G401.6 (cell line): ENCODE results near the gene NRBP1.

ENCODE experiments used
- FAIRE-seq: peaks from 2 replicates; lab custom pipeline; 2012; peaks lifted over from hg19 to GRCh38; lab: Jason Lieb, UNC

The NRBP1 gene

DNA sequence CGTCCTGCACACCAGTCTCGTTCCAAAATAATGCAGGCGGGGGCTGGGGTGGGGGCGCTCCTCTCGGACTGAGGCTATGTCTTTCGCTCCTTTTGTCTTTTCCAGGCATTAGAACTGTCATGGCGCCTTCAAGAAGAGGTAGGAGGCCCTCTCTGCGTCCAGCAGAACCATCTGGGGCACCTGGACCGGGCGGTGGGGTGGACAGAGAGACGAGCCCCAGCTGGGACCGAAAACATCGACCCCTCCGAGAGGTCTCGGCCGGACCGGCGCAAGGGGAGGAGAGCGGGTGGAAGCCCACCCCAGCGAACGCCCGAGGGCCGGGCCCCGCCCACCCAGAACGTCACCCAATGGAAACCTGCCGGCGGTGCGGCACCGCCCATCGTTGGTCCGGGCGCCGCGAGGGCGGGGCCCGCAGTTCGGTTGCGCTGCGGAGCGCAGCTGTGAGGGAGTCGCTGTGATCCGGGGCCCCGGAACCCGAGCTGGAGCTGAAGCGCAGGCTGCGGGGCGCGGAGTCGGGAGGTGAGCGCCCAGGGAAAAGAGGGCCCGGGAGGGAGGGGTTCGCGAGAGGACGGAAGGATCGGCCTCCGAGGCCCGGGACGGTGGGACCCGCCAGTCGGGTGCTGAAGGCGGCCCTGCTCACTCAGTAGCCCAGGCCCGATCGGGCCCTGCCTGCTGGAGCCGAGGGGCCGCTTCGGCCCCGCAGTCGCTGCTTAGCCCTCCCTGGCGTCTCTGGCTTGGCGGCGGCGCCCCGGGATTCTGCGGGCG lies at the start of gene NRBP1:
TSS of gene NRBP1 (plus strand) at position 419 of the 765 bp plus-strand sequence. CDS start 4,643 bp downstream, outside the sequence.
- no peak for FAIRE-seq

- no peak for FAIRE-seq
Observed at GRCh38 chr2:27378809-27379290, 49.6 kb upstream of the NRBP1 start.

GRCh38 chr2:27379383-27379835 lies 49.0 kb upstream of the NRBP1 start:
- FAIRE-seq = no peak

DNA sequence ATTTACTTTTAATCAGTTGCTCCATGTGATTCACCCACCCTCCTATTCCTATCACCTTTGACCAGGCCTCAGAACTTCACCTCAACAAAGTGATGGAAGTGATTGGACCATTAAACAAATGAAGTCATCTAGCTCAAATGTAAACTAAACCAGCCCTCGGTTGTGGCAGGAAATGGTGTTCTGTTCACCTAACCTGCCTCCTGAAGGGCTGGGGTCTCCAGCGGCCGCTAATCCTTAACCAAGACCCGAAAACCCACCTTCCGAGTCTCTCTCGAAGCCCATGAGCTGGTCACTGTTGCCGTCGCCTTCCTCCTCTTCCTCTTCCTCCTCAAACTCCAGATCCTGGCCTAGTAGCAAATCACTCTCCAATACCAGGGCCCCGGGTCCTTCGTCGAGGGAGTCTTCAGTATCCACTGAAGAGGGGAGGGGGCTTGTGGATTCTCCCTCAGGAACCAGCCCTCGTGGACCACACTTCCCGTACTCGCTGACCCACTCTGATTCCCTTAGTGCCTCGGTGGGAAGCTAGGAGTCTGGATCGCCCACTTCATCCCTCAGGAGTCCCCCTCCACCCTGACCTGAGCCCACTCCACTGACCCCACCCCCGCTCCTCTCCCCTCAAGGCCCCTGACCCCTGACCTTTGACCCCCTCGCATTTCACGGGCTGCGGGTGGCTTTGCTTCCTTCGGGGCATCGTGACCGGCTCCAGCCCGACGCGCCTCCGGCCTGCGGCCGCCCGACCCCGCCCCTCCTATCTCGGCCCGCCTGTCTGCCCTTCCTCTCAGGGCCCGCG lies 48.4 kb upstream of the NRBP1 start:
- FAIRE-seq = no peak

DNA sequence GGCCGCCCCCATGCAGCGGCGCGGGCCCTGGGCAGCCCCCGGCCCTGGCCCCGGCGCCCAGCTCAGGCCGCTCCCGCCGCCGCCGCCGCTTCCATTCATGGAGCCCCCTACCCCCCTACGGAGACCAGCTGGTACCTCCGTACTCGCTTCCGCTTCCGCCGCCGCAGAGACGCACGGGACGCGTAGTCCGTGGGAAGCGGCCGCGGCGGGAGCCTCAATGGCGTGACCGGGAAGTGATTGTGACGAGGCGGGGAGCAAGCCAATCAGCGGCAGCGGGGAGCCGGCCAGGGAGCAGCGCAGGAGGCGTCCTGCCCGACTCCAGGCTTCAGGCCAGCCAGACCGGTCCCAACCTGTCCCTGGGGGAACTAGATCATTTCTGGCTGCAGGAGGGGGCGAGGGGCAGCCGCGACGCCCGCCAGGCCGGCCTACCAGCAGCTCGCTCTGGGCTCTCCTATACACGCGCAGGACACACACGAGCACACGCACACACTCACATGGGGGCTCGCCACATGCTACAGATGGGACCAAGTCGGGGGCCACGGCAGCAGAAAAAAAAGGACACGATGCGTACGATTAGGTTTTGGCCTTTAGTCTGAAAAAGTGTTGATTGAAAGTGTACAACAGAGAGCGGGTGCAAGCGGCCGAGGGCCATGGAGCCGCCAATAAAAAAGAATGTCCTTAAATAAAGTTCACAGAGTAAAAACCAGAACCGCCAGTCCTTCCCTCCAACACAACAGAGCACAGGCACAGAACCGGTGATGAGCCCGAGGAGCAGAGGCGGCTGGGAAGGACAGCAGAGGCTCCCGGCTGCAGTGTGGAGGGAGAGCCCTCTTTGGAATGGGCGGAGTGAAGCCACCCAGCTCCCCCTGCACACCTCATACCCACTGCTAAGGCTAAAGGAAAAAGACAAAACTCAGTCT lies 47.5 kb upstream of the NRBP1 start, which contains the start of gene ZNF513:
TSS of gene ZNF513 (minus strand) at position 109 of the 920 bp plus-strand sequence. CDS start 208 bp downstream, outside the sequence.
- peak; percentile 93 for FAIRE-seq

GRCh38 chr2:27381577-27382181 lies 46.8 kb upstream of the NRBP1 start:
- FAIRE-seq = no peak

- no peak for FAIRE-seq
Observed at GRCh38 chr2:27390822-27391679, 37.4 kb upstream of the NRBP1 start.

DNA sequence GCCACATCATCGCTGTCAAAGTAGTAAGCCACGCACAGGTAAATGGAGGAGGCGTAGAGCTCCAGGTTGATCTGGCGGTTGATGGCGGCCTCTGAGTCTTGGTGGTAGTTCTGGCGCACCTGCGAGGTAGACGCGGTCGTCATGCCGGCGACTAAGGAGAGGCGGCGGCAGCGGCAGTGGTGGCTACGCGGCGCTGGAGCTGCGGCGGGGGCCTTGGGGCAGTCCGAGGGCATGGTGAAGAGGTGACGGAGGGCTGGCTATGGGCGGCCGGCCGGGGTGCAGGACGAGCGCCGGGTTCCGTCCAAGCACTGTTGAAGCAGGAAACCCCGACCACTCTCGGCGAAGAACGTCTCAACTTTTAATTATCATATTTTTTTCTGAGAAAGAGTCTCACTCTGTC lies 35.2 kb upstream of the NRBP1 start:
- FAIRE-seq = no peak

DNA sequence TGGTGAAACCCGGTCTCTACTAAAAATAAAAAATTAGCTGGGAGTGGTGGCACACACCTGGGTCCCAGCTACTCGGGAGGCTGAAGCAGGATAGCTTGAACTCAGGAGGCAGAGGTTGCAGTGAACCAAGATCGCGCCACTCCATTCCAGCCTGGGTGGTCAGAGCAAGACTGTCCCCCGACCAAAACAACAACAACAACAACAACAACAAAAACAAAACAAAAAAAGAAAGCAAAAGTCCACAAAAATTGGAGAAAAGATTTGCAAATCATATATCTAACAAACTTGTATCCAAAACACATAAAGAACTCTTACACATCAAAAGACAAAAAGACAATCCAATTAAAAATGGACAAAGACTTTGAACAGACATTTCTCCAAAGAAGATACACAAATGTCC lies 29.5 kb upstream of the NRBP1 start:
- no peak for FAIRE-seq

- FAIRE-seq = no peak
Observed at GRCh38 chr2:27400348-27401135, 27.9 kb upstream of the NRBP1 start.

- peak; percentile 91 for FAIRE-seq
Observed at GRCh38 chr2:27407798-27408491, 20.5 kb upstream of the NRBP1 start.

DNA sequence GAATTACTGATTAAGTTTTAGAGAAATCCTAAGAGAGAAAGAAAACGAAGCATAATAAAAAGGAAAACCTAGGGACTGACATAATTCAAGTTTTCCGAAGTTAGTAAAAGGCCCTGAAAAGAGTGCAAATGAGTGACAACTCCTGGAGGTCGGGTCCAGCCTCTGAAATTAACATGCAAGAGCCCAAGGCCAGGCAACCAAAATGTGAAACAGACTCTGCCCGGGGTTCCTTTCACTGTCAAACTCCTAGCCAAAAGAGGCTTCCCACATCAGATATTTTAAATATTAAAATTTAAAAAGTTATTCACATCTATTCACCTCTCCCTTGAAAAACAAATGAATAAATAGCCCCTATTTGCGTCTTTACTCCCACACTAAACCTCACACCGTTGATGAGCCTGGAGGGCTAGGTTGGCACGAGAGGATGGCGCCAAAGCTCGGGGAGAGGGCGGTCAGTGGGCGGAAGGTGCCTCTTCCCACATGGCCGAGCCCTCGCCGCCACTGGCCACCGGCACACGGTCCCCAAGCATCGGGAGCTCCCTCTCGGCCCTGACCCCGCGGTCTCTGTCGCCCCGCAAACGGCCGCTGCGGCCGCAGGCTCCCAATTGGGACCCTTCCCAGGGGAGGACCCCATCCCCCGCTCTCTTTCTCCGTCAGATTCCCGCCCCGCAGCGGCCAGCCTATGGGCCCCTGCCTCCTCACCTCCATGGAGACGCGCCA lies 19.7 kb upstream of the NRBP1 start:
- FAIRE-seq = no peak

GRCh38 chr2:27409321-27410073 lies 18.9 kb upstream of the NRBP1 start, which contains the start of gene PPM1G:
Gene PPM1G (minus strand): TSS chr2:27409591. CDS start chr2:27409422, 169 bp downstream.
- peak; percentile 50 for FAIRE-seq

DNA sequence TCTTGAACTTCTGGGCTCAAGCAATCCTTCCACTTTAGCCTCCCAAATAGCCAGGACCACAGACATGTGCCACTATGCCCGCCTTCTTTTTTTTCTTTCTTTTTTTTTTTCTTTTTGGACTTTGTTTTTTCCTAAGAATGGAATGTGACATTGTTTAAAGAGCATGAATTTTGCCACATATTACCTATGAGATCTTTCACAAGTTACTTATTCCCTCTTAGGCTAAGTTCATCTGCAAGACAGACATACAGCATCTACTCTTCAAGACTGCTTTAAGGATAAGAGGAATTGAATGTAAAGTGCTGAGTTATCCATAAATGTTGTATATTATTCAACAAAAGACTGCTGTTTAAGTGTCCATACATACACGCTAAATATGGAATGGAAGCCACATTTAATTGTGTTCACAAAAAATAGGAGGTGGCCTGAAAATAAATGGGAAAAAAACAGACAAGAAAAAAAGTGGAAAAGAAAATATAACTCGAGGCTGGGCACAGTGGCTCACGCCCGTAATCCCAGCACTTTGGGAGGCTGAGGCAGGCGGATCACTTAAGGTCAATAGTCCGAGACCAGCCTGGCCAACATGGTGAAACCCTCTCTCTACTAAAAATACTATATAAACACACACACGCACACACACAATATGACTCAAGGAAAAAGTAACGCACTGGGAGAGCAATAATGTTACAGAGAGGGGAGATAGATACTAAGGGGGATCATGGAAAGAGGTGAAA lies 15.8 kb upstream of the NRBP1 start:
- FAIRE-seq = no peak

GRCh38 chr2:27416151-27416550 lies 12.3 kb upstream of the NRBP1 start:
- FAIRE-seq = no peak

DNA sequence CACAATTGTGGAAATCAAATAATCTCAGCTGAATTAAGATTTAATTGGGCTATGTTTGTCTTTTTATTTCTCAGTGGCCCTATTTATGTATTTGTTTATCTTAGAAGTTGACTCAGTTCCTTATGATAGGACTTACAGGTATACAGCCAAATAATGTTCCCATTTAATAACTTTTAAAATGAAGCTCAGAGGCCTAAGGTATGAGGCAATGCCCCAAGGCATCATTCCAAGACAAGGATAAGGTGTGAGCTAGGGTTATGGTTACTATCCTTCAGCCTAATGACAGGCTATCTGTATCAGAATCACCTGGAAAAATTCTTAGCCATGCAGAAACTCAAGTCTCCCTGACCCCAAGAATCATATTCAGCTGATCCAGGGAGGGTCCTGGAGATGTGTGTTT lies 7.4 kb upstream of the NRBP1 start:
- no peak for FAIRE-seq
